Fibroblast of gingiva (primary cell): ENCODE measurements around the gene PPP1R11.

Experiments
- DNase-seq: peaks from one replicate; pipeline ENCODE4 v3.0.0-alpha.2; 2011; ENCODE audit warnings: low read depth

The PPP1R11 gene

DNA sequence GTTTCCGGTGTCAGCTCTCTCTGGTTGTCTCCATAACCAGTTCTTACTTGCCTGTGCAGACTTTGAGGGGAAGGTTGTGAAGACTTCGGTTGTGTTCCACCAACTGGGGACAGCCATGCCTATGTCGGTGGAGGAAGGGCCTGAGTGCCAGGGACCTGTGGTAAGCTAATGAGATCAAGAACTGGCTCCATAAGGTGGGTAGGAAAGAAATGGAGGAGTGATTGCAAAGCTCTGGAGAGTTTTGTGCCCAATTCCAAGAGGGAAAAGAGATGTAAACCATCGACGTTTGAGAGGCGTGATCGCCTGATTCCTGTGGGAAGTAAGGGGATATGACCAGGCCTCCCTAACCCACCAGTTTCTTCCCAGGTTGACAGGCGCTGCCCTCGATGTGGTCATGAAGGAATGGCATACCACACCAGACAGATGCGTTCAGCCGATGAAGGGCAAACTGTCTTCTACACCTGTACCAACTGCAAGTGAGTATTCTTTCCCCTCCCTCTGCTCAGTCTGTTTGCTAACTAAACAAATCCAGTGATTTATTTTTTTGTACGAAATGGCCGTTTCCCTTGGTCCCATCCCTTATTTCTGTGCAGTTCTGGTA, 5.0 kb upstream of the PPP1R11 start:
- no peak for DNase-seq

DNA sequence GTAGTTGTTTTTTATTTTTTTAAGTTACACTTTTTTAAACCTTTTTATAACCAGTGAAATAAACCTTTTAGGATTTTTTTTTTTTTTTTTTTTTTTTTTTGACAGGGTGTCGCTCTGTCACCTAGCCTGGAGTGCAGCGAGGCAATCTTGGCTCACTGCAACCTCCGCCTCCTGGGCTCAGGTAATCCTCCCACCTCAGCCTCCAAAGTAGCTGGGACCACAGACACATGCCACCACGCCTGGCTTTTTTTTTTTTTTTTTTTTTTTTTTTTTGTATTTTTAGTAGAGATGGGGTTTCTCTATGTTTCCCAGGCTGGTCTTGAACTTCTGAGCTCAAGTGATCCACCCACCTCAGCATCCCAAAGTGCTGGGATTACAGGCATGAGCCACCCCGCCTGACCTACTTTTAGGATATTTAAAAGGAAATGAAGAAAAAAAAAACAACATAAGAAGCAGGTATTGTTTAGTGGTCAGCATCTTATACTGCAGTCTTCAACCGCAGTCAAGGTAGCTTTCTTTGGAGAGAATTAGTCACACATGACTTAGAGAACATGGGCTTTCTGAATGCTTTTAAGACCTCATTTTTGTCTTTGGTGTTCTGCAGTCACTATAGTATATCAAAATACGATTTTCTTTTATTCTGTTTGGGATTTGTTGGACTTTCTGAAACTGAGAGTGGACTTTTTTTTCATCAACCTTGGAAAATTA, 4.4 kb upstream of the PPP1R11 start:
- no peak for DNase-seq

DNA sequence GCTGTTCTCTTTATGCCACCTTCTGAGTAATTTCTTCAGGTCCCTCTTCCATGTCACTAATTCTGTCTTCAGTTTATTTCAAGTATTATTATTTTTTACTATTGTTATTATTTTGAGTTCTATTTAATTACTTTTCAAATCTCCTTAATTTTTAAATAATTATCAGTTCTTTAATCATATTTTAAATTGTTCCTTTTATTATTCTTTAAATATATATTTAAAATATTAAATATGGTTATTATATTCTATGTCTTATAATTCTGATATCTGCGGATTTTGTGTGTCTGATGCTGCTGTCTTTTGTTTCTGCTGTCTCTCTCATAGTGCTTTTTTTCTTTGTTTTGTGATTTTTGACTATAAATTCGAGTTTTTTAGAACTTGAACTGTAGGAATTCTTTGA, 3.7 kb upstream of the PPP1R11 start:
- no peak for DNase-seq

DNA sequence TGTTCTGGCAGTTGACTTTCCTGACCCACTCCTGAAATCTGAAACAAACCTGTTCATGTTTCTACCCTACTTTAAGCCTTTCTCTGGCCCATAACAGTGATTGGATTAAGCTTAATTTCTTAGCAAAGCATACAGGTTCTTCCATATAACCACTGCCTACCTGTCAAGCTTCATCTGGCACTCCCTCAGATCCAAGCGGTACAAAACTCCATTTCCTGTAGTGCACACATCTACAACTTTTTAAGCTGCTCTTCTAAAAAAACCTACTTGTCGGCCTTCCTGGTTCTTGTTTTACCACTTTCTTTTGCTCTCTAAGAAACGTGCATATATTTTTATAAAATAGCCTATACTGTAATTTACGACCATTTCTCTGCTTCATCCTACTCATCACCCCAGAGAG, 916 bp upstream of the PPP1R11 start:
- no peak for DNase-seq

DNA sequence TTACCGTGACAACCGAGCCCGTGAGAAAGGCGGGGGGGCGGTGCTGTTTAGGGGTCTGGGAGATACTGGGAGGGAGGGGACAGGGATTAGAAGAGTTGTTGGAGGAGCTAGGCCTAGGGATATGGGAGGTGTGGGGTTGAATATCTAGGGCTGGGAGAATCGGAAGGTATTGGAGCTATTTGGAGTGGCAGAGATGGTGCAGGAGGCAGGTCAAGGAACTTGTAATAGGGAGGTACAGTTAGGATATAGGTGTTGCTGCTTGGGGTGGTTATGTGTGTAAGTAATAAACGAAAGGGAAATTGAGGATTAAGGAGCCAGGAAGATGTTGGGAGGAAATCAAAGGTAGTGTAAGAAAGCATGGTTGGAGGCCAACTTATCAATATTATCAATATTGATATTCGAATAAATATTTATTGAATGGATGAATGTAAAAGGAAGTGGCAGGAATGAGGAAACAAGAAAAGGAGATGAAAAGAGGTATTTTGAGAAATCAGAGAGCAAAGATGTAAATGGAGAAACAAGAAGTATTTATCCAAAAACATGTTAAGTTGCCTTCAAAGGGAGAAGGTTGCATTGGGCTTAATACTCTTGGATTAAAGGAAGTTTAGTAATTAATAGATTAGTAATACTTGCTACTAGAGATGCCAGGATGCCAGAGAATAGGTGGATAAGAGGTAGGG, 602 bp downstream of the PPP1R11 start:
- DNase-seq = no peak

DNA sequence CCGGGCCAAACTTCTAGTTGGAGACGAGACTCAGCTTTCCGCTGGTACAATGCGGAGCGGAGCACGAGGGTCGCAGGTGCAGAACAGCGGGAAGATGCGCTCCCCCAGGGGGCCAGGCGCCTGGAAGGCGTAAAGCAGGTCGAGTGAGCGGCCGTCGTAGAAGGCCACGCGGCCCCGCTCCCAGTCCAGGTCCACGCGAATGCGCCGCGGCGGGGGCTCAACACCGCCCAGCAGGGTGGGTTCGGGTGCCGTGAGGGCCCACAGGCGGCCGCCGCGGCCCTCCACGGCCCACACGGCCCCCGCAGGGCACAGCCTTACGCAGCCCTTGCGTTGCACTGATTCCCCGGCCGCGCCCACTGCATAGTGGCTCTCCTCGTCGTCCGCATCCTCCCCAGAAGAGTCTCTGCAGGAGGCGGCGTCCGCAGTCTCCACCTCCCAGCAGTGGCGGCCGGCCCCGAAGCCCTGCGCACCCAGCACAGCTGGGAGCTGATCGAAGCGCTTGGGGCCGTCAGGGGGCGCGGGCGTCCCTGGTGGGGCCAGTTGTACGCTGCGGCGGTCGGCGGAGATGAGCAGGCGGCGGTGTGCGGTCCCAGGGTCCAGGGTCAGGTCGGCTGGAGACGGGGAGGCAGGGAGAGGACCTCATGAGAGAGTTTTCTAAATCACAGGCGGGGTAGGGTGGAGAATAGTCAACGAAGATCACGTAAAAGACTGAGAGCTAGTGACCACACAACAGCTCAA, 4.3 kb downstream of the PPP1R11 start:
- peak; percentile 3 for DNase-seq

DNA sequence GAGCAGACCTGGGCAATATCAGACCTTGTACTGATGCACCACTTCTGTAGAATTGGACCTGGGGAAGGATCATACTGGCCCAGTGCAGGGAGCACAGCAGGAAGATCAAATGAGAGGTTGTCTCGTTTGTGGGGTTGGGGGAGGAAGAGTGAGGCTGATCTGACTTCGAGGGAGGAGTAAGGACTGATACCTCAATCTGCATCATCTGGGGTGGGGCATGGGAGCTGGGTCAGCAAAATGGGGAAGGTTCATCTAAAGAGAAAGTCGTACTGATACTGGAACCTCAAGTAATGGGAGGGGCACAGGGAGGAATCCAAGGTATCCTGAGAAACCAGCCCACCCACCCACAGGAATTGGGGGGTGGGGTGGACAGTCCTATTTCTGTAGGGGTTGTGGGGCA, 4.9 kb downstream of the PPP1R11 start:
- DNase-seq = no peak

DNA sequence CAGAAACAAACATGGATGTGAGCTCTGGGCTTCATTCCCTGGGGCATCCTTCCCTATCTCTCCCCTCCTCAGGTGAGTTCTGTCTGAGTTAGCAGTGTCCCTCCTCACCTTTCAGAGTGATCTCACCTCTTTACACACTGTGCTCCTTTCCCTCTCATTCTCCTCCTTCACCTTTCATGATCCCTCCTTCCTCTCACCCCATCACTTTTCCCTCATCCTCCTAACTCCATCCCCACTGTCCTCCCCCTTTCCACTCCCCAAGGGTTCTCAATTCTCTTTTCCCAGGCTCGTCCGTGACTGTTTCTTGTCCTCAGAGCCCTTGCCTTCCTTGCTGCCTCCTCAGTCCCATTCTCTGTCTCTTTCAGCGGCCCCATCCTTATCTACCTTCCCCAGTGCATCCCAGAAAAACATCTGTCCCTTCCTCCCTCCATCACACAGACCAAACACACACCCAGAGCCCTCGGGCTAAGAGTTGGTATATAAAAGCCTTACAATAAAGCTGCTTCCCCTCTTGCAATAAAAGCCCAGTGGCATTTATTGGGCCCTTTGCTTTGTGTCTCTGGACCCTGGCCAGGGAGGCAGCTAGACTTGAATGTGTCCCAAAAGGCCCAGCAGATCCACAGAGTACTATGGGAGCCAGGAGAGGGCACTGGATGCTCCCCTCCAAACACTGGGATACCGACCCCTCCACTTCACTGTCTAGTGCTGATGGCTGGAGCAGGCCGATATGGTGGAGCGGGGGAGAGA, 6.7 kb downstream of the PPP1R11 start:
- DNase-seq = no peak

DNA sequence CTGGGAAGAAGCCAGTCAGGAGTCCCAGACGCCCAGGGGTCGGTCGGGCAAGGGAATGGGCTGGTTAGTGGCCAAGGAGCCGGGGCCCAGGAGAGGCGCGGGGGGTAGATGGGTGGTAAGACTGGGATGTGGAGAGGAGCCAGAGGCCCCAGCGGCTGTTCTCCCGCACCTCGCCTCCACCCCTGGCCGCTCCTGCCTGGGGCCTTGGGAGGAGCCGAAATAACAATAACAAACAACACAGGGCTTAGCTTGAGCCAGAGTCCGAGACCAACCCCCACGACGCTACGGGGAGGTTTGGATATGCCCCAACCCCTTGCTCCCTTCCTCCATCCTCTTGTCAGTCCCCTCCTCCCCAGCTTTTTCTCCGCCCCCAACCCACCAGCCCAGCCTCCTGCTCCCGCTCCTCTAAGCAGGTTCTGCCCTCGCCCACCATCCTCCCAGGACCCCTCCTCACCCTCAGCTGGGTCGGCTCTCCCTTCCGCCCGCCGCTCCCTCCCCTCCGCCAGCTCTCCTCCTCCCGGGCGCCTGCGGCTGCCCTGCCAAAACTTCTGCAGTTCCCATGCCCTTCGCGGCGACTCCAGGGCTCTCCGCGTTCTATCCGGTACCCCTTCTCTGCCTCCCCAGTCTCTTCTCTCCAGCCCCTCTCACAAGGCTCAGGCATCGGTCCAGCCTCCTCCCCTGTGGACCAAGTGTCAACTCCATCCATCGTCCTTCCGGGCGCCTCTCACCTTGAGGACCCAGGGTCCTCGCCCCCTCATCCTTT, 7.5 kb downstream of the PPP1R11 start:
- no peak for DNase-seq

DNA sequence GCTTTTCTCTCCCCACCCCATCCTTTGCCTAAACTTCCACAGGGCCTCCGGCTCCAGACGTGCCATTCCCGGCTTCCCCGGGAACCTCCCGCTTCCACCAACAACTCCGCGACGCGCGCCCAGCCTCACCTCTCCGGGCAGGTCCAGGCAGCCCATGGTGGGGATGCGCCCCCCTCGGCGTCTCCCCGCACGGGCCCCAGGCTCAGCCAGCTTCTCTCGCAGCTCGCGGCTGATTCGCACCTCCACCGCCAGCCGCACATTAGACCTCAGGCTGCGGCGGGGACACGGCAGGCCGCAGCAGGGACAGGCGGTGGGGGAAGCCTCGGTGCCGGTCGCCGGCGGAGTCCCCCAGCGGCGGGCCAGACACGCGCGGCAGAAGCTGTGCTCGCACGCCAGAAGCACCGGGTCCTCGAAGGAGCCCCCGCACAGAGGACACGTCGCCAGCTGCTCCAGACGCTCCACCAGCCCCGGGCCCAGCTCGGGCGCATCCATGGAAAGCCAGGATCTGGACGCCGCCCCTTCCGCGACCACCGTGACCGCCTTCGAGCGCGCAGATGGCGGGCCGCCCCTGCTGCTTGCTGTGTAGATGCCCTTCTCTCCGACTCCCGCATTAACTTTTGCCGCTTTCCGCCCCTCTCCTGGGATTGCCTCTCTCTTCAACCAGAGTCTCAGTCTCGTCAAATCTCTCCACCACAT, 8.2 kb downstream of the PPP1R11 start, which contains the start of gene RNF39:
RNF39 (minus strand) TSS at position 676 of the 696 bp plus-strand sequence; CDS start at position 492, 184 bp downstream.
- DNase-seq = no peak

DNA sequence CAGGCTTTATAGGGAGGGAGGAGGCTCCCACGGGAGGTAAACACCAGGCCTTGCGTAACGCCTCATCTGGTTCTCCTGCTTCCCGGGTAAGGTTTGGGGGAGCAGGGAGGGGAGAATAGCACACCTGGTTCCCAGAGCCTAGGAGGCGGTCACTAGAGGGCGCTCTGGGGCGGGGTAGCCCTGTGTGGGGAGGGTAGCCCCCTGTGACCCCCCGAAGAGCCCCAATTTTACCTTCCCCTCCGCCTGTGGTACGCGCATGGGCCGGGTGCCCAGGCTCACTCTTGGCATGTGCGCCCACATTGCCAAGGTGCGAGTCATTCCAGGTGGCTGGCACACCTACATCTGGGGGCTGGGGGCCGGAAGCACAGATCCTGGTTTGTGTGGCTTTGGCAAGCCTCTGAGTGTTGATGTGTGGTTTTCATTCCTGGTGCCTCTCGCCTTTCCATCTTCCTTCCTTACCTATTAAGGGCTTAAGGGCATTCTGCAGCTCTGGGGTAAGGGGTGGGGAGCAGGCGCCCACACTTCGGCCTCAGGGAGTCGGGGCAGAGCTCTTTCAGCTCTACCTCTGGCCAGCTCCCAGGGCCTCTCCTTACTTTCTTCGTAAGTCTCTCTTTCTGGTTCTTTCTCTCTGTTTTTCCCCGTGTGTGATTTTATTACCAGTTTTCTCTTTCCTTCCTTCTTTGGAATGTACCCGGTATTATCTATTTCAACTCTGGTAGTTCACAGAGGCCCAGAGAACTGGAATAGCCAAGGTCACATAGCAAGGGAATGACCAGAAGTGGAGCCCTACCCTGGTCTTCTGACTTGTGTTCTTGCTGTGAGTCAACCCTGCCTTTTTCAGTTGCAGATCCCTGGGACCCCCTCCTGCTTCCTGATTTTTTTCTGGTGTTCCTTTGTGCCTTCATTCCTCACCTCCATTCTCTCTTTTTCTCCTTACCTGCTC, 9.1 kb downstream of the PPP1R11 start:
- no peak for DNase-seq

DNA sequence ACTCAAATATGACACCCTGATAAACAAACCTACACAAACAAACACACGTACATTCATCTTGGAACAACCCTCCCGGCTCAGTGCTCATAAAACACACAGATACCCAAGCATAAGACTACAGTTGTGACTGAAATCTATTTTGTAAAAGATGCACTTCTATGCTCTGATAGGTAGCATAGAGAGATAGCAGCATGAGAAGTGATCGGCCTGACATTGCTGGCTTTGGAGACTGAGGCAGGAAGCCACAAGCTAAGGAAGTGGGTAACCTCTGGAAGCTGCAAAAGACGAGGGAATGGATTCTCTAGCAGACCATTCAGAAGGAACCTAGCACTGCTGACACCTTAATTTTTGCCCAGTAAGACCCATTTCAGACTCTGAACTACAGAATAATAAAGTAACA, 10.2 kb downstream of the PPP1R11 start:
- no peak for DNase-seq

DNA sequence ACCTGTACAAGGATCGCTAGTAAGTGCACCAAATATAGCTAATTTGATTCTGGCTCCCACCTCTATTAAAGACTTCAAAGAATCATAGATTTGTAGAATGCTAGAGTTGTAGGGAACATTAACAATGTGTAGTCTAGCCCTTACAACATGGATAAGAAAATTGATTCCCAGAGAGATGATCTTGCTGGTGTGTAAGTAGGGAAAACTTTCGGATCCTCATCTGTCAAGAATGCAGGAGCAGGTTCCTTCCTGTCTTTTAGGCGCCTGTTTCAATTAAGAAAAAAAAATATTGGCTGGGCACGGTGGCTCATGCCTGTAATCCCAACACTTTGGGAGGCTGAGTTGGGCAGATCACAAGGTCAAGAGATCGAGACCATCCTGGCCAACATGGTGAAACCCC, 20.9 kb downstream of the PPP1R11 start:
- DNase-seq = no peak

DNA sequence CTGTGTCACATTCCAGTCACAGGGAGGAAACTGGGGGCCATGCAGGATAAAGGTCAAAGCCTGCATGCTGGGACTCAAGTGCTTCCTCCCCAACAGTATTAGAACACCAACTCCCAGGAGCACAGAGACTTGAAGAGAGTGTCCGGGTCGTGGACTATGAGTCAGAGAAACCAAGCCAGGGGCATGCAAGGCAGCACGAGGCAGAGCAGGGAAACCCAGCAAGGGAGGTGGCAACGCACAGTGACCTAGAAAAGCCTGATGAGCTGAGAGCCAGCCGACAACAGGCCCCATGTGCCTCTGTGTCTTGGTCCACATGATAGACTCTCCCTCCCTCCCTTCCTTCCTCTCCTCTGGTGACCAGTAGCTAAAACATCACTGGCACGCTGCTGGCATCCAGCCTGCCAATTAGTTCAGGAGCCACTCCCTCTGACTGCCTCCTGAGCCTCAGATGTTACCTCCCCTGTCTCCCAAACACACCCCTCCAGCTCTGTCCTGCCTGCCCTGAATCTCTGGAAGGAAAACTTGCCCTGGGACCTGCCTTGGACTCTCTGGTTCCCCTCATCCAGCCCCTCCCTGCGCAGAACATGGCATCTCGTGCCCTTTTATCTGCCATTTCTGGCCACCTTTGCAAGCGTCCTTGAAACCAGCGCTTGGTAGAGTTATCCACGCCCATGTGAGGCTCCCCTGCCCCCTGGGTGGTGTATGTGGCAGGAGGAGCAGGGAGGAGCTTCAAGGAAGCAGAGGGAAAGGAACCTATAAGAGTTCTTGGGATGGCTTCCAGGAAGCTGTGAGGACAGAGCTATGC, 24.8 kb downstream of the PPP1R11 start:
- peak; percentile 66 for DNase-seq

DNA sequence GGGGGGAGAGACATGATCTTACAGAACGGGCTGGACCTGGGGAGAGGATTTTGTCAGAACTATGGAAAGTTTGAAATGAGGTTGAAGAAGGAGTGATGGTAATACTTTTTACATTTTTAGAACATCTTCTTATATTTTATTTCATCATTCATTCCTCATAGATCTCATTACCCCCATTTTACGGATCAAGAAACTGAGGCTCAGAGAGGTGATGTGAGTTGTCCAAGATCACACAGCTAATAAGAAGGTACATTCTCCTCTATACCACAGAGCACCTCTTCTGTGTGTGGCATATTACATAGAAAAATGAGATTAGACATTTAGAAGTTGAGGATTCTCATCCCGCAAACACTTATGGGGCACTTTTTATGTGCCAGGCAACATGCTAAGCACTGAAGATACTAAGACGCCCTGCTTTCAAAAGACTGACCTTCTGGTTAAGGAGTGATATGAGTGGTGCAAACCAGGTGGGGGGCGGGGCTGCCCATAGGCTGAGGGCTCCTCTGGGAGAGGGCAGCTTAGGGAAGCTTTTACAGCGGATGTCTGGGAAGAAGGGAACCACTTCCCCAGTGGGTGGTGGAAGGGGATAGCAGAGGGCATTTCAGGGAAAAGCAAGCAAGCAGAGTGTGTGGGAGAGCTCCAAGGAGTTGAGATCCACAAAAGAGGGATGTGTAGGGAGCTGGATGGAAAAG, 26.0 kb downstream of the PPP1R11 start:
- no peak for DNase-seq

DNA sequence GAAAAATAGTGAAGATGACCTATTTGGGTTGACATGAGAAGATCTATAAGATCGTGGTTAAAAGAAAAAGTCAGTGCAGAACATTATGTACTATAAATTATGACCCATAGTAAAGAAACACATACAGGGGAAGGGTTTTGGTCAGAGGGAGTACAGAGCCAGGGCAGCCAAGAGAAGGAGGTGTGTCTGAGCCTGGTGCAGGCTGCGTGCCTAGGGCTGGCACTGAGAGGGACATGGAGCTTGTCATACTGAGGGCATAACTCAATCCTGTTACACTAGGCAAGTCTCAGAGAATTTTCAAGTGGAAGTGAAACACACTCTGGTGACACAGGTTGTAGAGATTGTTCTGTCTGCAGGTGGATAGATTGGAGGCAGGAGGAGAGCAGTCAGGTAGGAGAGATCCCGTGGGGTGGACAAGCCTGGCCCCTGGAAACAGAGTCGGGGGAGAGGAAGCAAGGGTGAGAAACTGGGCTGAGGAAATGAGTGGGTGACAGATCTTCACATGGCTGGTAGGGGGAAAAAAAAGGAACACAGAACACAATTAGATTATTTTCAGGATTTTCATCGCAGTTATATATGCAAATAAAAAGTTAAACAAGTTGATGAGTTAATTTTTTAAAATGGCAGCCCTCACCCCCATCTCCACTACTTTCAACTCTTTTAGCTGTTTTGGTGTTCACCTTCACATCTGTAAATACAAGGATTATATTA, 27.1 kb downstream of the PPP1R11 start:
- DNase-seq = no peak

DNA sequence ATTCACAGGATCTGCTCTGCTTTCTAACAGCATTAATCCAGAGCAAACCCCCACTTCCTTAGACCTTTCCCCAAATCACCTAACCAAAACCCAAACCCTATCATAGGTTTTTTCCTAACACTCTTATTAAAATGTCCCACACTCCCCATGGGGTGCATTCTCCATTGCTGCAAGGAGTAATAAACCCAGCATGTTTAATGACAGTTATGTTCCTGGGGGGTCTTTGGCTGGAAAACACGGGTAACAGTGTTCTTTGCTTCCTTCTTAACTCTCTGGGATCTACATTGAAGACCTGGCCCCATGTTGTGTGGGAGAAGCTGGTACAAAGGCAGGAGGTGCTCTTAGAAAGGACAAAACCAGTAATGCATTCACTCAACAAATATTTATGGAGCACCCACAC, 29.8 kb downstream of the PPP1R11 start:
- DNase-seq = no peak
